IMR-90 (cell line): ENCODE data around the gene EMP1. TPM values are rescaled to one million over a fixed set of nuclear protein-coding genes. Genes with fewer than 3 reads are reported as not detected.
A peak's percentile ranks its signal among the peaks of the same experiment; 100 is the strongest.

Source experiments
- ATAC-seq: fragments of 200-7000 bp; cut with Tn5 transposase; 2 replicates; pipeline ENCODE4 v1.9.1; 2020; ENCODE audit warnings: low read depth, mild to moderate bottlenecking, moderate library complexity
- BruUV-seq: library from RNA; stranded (reverse); fragments of 400-500 nt; replicated peaks from 2 replicates; lab custom pipeline; 2021; lab: Mats Ljungman, UMichigan
- CTCF ChIA-PET: fragments of 300-600 bp; formaldehyde crosslinking; extraction: SDS; loops from one replicate; lab custom pipeline; 2021; ENCODE audit warnings: antibody characterized with exemption; lab: Yijun Ruan, JAX
- POLR2A ChIA-PET: fragments of 300-600 bp; sonication (Branson Sonifier 250); formaldehyde crosslinking; loops from one replicate; lab custom pipeline; 2022; ENCODE audit warnings: antibody characterized with exemption; ENCODE audit not compliant: unreplicated experiment; lab: Charles Lee
- DNase-seq: peaks from one replicate; pipeline ENCODE4 v3.0.0; 2013
- H2AFZ ChIP-seq: replicated peaks from 2 replicates; pipeline ENCODE3; 2013; ENCODE audit warnings: low read length, mild to moderate bottlenecking; ENCODE audit not compliant: poor library complexity
- H2AK5ac ChIP-seq: 2 replicates; pipeline ENCODE4 v1.6.1; 2013; ENCODE audit warnings: low read depth, low read length, inconsistent platforms
- H2AK9ac ChIP-seq: replicated peaks from 2 replicates; pipeline ENCODE3; 2013; ENCODE audit warnings: mild to moderate bottlenecking, low read depth, low read length, moderate library complexity; ENCODE audit not compliant: poor library complexity
- H2BK120ac ChIP-seq: 2 replicates; pipeline ENCODE4 v1.6.1; 2013; ENCODE audit warnings: low read depth, low read length, inconsistent platforms
- H2BK15ac ChIP-seq: 3 replicates; pipeline ENCODE4 v1.6.1; 2013; ENCODE audit warnings: low read depth, low read length, inconsistent platforms
- H2BK20ac ChIP-seq: 2 replicates; pipeline ENCODE4 v1.6.1; 2013; ENCODE audit warnings: low read depth, mild to moderate bottlenecking, inconsistent platforms, low read length, moderate library complexity
- H2BK5ac ChIP-seq: 2 replicates; pipeline ENCODE4 v1.6.1; 2013; ENCODE audit warnings: mild to moderate bottlenecking, low read depth, low read length, inconsistent platforms; ENCODE audit not compliant: poor library complexity, severe bottlenecking
- H3K14ac ChIP-seq: replicated peaks from 2 replicates; pipeline ENCODE4 v1.6.1; 2013; ENCODE audit warnings: low read depth, low read length, inconsistent platforms
- H3K18ac ChIP-seq: 2 replicates; pipeline ENCODE4 v1.6.1; 2013; ENCODE audit warnings: low read depth, low read length, control low read depth
- H3K23ac ChIP-seq: 2 replicates; pipeline ENCODE4 v1.6.1; 2013; ENCODE audit warnings: low read depth, low read length, inconsistent platforms
- H3K27ac ChIP-seq: 2 replicates; pipeline ENCODE4 v1.5.1; 2013; ENCODE audit warnings: mild to moderate bottlenecking, control low read depth, low read length; ENCODE audit not compliant: insufficient read depth
- H3K27me3 ChIP-seq: 2 replicates; pipeline ENCODE4 v1.6.1; 2013; ENCODE audit warnings: low read length; ENCODE audit not compliant: control insufficient read depth, insufficient read depth
- H3K36me3 ChIP-seq: 2 replicates; pipeline ENCODE4 v1.6.1; 2013; ENCODE audit warnings: low read length, mixed read lengths; ENCODE audit not compliant: control insufficient read depth, insufficient read depth
- H3K4ac ChIP-seq: 2 replicates; pipeline ENCODE4 v1.6.1; 2013; ENCODE audit warnings: low read depth, low read length, inconsistent platforms
- H3K4me1 ChIP-seq: 2 replicates; pipeline ENCODE4 v1.6.1; 2013; ENCODE audit warnings: low read length, mixed read lengths; ENCODE audit not compliant: control insufficient read depth, insufficient read depth
- H3K4me2 ChIP-seq: 2 replicates; pipeline ENCODE4 v1.6.1; 2013; ENCODE audit warnings: low read depth, mild to moderate bottlenecking, control low read depth, low read length, moderate library complexity
- H3K4me3 ChIP-seq: 2 replicates; pipeline ENCODE4 v1.5.1; 2013; ENCODE audit warnings: low read depth, mild to moderate bottlenecking, control low read depth, low read length, moderate library complexity; ENCODE audit not compliant: insufficient read depth
- H3K56ac ChIP-seq: 2 replicates; pipeline ENCODE4 v1.6.1; 2013; ENCODE audit warnings: low read length, inconsistent platforms; ENCODE audit not compliant: insufficient read depth; ENCODE audit errors: extremely low read depth
- H3K79me1 ChIP-seq, 2 experiments: 2 replicates each; pipeline ENCODE4 v1.6.1; 2013; ENCODE audit warnings: low read length in 2 of 2, inconsistent platforms in 1 of 2, low read depth in 1 of 2
- H3K9ac ChIP-seq: 2 replicates; pipeline ENCODE4 v1.6.1; 2013; ENCODE audit warnings: low read depth, low read length, control low read depth
- H3K9me1 ChIP-seq: 2 replicates; pipeline ENCODE4 v1.6.1; 2013; ENCODE audit warnings: low read length, inconsistent platforms; ENCODE audit not compliant: insufficient read depth
- H3K9me3 ChIP-seq: 2 replicates; pipeline ENCODE4 v1.6.1; 2013; ENCODE audit warnings: low read length; ENCODE audit not compliant: control insufficient read depth, insufficient read depth
- H4K20me1 ChIP-seq: 2 replicates; pipeline ENCODE4 v1.6.1; 2013; ENCODE audit warnings: low read length, inconsistent platforms; ENCODE audit not compliant: insufficient read depth
- H4K5ac ChIP-seq: 2 replicates; pipeline ENCODE4 v1.6.1; 2013; ENCODE audit warnings: mild to moderate bottlenecking, low read depth, low read length, control low read depth
- H4K8ac ChIP-seq, 2 experiments: 2 replicates each; pipeline ENCODE4 v1.6.1; 2013; ENCODE audit warnings: low read depth in 2 of 2, low read length in 2 of 2, control low read depth in 1 of 2, inconsistent platforms in 1 of 2
- H4K91ac ChIP-seq: 2 replicates; pipeline ENCODE4 v1.6.1; 2013; ENCODE audit warnings: low read depth, low read length, inconsistent platforms; ENCODE audit not compliant: insufficient read depth
- BHLHE40 ChIP-seq: fragments of 150-350 bp; IDR thresholded peaks from 2 replicates; pipeline ENCODE4 v1.6.1; 2016; ENCODE audit warnings: mild to moderate bottlenecking, low read depth, low read length
- CEBPB ChIP-seq: IDR thresholded peaks from 2 replicates; pipeline ENCODE4 v1.6.1; 2012; ENCODE audit warnings: low read depth, low read length, improper control_type of control experiment
- CHD1 ChIP-seq: IDR thresholded peaks from 2 replicates; pipeline ENCODE4 v1.6.1; 2012; ENCODE audit warnings: low read depth, low read length, improper control_type of control experiment
- CTCF ChIP-seq: conservative IDR thresholded peaks from 2 replicates; pipeline ENCODE4 v1.5.1; 2012; ENCODE audit warnings: mild to moderate bottlenecking, low read depth, low read length, improper control_type of control experiment
- ELK1 ChIP-seq: fragments of 150-350 bp; IDR thresholded peaks from 2 replicates; pipeline ENCODE4 v1.6.1; 2016; ENCODE audit warnings: low read depth, mild to moderate bottlenecking, low read length, moderate library complexity, borderline replicate concordance
- FOS ChIP-seq: fragments of 150-350 bp; IDR thresholded peaks from 2 replicates; pipeline ENCODE4 v1.6.1; 2016; ENCODE audit warnings: low read depth, low read length
- MAFK ChIP-seq: IDR thresholded peaks from 2 replicates; pipeline ENCODE4 v1.6.1; 2012; ENCODE audit warnings: low read depth, low read length, improper control_type of control experiment
- MXI1 ChIP-seq: IDR thresholded peaks from 2 replicates; pipeline ENCODE4 v1.6.1; 2012; ENCODE audit warnings: low read depth, mild to moderate bottlenecking, low read length, moderate library complexity, borderline replicate concordance
- NFE2L2 ChIP-seq: fragments of 150-350 bp; IDR thresholded peaks from 2 replicates; pipeline ENCODE4 v1.6.1; 2016; ENCODE audit warnings: low read depth, mild to moderate bottlenecking, low read length
- POLR2A ChIP-seq: IDR thresholded peaks from 2 replicates; pipeline ENCODE4 v1.6.1; 2012; ENCODE audit warnings: mild to moderate bottlenecking, low read depth, low read length
- RAD21 ChIP-seq: IDR thresholded peaks from 2 replicates; pipeline ENCODE4 v1.6.1; 2012; ENCODE audit warnings: low read length, improper control_type of control experiment
- RCOR1 ChIP-seq: IDR thresholded peaks from 2 replicates; pipeline ENCODE4 v1.6.1; 2012; ENCODE audit warnings: mild to moderate bottlenecking, low read length, improper control_type of control experiment; ENCODE audit not compliant: insufficient replicate concordance
- RFX5 ChIP-seq: IDR thresholded peaks from 2 replicates; pipeline ENCODE4 v1.8.0; 2012; ENCODE audit warnings: low read depth, mild to moderate bottlenecking, low read length, moderate library complexity
- SMC3 ChIP-seq: fragments of 150-350 bp; IDR thresholded peaks from 2 replicates; pipeline ENCODE4 v1.6.1; 2016; ENCODE audit warnings: low read depth, mild to moderate bottlenecking, antibody characterized with exemption, low read length, moderate library complexity
- WGBS, 2 experiments: methylation state at CpG; one replicate each; pipeline versions ENCODE4 v1.1.5 to v1.1.7; 2013; ENCODE audit warnings: missing lambda C conversion rate in 2 of 2; ENCODE audit not compliant: insufficient read length in 1 of 2; ENCODE audit errors: extremely low coverage in 2 of 2; 5-methylcytosine and 5-hydroxymethylcytosine counted together
- dilution Hi-C: fragments of 300-500 bp; cut with HindIII; formaldehyde crosslinking; loops from one replicate; pipeline ENCODE4 v1.14.3; 2018; ENCODE audit warnings: low sequenced_read_pairs; ENCODE audit not compliant: unreplicated experiment
- in situ Hi-C: fragments of 300-500 bp; cut with MboI; formaldehyde crosslinking; loops from 3 replicates; pipeline ENCODE4 v1.14.3; 2019; ENCODE audit warnings: low sequenced_read_pairs, inconsistent platforms, mixed read lengths
- intact Hi-C: fragments of 100-400 bp; cut with micrococcal nuclease; formaldehyde crosslinking; loops from 2 replicates; pipeline ENCODE4 v1.10.0; 2022
- polyA plus RNA-seq, 3 experiments: library from polyadenylated mRNA; depleted of rRNA; stranded (reverse); fragments of >200 nt; gene quantifications; 2 replicates each; pipeline ENCODE4 v1.2.3, GENCODE V29; 2012; ENCODE audit warnings: low replicate concordance in 1 of 3
- total RNA-seq: library from RNA; depleted of rRNA; stranded (reverse); fragments of >200 nt; gene quantifications from 2 replicates; pipeline ENCODE4 v1.2.3, GENCODE V29; 2012
- TF ChIP-seq, protein P1 (sequence below): fragments of 150-350 bp; IDR thresholded peaks from 2 replicates; pipeline ENCODE4 v1.6.1; 2017; ENCODE audit warnings: mild to moderate bottlenecking, antibody characterized with exemption, low read length, low read depth

Gene EMP1
- total and polyA plus RNA-seq, 2 of the 4 experiments (the other 2 are of a cell fraction) = 137 to 201 TPM

GRCh38 chr12:13167906-13168305 lies 28.6 kb upstream of the EMP1 start:
- H3K27ac ChIP-seq = no peak overlapping the region
- H3K79me1 ChIP-seq = peaks cover 0 to 12% of the 10 kb centered on the region in 2 experiments; a peak in 1 of 4 replicates
- no peak for ATAC-seq
- POLR2A ChIA-PET = no interaction called here
- no peak overlapping the region for H2BK20ac ChIP-seq
- peaks cover 2% of the 10 kb centered on the region; the same call in 1 of the 2 replicates for H3K9me3 ChIP-seq
- no peak for DNase-seq
- BruUV-seq = no TSS peak
- no peak overlapping the region for H3K18ac ChIP-seq
- TF ChIP-seq CTCF (no peak), RCOR1 (no peak), CHD1 (no peak), FOS (no peak), RFX5 (no peak), MAFK (no peak), NFE2L2 (no peak), ELK1 (no peak), MXI1 (no peak), CEBPB (no peak), BHLHE40 (no peak), RAD21 (no peak), POLR2A (no peak), SMC3 (no peak)
- TF ChIP-seq, protein P1, sequence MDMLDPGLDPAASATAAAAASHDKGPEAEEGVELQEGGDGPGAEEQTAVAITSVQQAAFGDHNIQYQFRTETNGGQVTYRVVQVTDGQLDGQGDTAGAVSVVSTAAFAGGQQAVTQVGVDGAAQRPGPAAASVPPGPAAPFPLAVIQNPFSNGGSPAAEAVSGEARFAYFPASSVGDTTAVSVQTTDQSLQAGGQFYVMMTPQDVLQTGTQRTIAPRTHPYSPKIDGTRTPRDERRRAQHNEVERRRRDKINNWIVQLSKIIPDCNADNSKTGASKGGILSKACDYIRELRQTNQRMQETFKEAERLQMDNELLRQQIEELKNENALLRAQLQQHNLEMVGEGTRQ = no peak
- H2AFZ ChIP-seq = no peak overlapping the region
- H3K4me1 ChIP-seq = peaks cover 19% of the 10 kb centered on the region
- H3K23ac ChIP-seq = no peak overlapping the region
- H2BK5ac ChIP-seq = peak overlapping the region; percentile 23
- in situ Hi-C loops = no loop called here
- H4K20me1 ChIP-seq = no peaks in the 10 kb centered on the region
- H3K27me3 ChIP-seq = no peaks in the 10 kb centered on the region
- H2BK15ac ChIP-seq = no peak overlapping the region
- H3K36me3 ChIP-seq = no peaks in the 10 kb centered on the region
- H4K91ac ChIP-seq = no peak overlapping the region
- peaks cover 18% of the 10 kb centered on the region for H3K9me1 ChIP-seq
- CTCF ChIA-PET = no interaction called here
- no peak overlapping the region for H4K8ac ChIP-seq
- H2AK5ac ChIP-seq = no peak overlapping the region; the same call in 1 of the 2 replicates
- WGBS, 2 experiments = no CpG with 5 or more reads among the region's 4 CpGs
- H3K4me2 ChIP-seq = no peak overlapping the region
- H3K9ac ChIP-seq = no peak overlapping the region
- no peak overlapping the region for H2AK9ac ChIP-seq
- no peak overlapping the region for H4K5ac ChIP-seq
- H3K14ac ChIP-seq = no peak overlapping the region
- H3K4me3 ChIP-seq = no peak overlapping the region
- dilution Hi-C loops = no loop called here
- no peak overlapping the region for H2BK120ac ChIP-seq
- no peak overlapping the region for H3K56ac ChIP-seq
- intact Hi-C loops = no loop called here
- no peak overlapping the region for H3K4ac ChIP-seq
